ENCODE measurements around the gene TMEM51. TPM values are rescaled to one million over a fixed set of nuclear protein-coding genes. Genes with fewer than 3 reads are reported as not detected.
A peak's percentile ranks its signal among the peaks of the same experiment; 100 is the strongest.

TMEM51 gene
- total RNA-seq, 1 donor from 2014 or later, result 2.4 TPM

DNA sequence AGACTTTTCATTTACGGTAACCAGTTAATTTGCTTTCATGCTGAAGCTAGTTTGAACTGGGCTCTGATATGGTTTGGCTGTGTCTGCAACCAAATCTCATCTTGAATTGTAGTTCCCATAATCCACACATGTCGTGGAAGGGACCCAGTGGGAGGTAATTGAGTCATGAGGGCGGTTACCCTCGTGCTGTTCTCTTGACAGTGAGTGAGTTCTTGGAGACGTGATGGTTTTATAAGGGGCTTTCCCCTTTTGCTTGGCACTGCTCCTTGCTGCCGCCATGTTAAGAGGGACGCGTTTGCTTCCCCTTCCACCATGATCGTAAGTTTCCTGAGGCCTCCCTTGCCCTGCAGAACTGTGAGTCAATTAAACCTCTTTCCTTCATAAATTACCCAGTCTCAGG lies 83.2 kb downstream of the TMEM51 start:
- ATAC-seq (no peak), DNase-seq (ENCODE audit: low spot score) (no peak)

DNA sequence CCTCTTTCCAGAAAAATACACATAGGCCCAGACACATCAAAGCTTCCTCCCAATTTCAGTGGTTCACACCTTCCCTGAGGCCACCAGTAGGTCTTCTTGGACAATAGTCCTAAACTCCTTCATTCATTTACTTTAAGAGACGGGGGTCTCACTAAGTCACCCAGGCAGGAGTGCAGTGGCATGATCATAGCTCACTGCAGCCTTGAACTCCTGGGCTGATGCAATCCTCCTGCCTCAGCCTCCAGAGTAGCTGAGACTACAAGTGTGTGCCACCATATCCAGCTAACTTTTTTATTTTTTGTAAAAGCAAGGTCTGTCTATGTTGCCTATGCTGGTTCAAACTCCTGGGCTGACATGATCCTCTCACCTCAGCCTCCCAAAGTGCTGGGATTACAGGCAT lies 85.2 kb downstream of the TMEM51 start:
- DNase-seq (ENCODE audit: low spot score) (no peak), ATAC-seq (no peak)

GRCh38 chr1:15242766-15243165 lies 89.2 kb downstream of the TMEM51 start:
- ATAC-seq (no peak), DNase-seq (ENCODE audit: low spot score) (no peak)

DNA sequence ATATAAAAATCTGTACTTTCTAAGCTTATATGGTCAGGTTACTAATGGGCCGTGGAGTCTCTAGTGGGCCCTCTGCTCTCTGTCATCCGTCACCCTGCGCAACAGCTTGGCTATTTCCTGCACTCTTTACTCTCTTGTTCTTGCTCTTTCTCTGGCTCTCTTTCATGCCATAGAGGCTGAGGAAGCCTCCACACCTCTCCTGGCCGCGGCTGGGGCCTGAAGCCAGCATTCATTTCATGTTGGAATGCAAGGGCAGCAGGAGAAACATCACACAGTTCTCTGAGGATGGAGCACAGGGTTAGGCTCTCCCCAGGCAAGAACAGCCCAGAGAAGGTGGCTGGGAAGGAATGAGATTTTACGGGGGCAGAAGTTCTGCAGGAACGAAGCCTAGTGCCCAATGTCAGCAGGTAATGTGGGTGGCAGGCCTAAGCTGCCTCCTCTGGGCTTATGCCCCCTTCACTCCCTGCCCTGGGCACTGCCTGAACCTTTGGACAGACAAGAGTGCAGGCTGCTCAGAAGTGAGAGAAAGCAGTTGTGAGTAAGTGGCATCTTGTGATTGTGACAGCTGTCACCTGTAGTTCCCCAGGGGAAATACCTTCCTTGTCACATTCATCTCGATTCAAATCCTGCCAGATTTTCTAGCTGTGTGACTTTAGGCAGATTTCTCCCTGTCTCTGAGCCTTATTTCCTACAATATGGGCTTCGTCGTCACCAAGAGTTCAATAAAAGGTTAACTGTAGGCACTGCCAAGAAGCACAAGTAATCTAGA lies 89.9 kb downstream of the TMEM51 start:
- DNase-seq (ENCODE audit: low spot score) (no peak), ATAC-seq (no peak)

DNA sequence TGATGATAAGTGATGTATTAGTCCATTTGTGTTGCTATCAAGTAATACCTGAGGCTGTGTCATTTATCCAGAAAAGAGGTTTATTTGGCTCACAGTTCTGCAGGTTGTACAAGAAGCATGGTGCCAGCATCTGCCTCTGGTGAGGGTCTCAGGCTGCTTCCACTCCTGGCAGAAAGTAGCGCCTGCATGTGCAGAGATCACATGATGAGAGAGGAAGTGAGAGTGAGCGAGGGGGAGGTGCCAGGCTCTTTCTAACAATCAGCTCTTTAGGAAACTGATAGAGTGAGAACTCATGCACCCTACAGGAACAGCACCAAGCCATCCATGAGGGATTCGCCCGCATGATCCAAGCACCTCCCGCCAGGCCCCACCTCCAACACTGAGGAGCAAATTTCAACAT lies 91.3 kb downstream of the TMEM51 start:
- no peak for DNase-seq (ENCODE audit: low spot score)
- no peak for ATAC-seq

- no peak for ATAC-seq
- no peak for DNase-seq (ENCODE audit: low spot score)
Measured at GRCh38 chr1:15245593-15246360, 92.2 kb downstream of the TMEM51 start.

GRCh38 chr1:15246960-15247614 lies 93.5 kb downstream of the TMEM51 start, which contains the start of gene FHAD1:
TSS of gene FHAD1 (plus strand) at chr1:15247223. CDS start at chr1:15251785, 4,562 bp downstream.
- ATAC-seq, result peak; percentile 47
- DNase-seq (ENCODE audit: low spot score), result no peak

DNA sequence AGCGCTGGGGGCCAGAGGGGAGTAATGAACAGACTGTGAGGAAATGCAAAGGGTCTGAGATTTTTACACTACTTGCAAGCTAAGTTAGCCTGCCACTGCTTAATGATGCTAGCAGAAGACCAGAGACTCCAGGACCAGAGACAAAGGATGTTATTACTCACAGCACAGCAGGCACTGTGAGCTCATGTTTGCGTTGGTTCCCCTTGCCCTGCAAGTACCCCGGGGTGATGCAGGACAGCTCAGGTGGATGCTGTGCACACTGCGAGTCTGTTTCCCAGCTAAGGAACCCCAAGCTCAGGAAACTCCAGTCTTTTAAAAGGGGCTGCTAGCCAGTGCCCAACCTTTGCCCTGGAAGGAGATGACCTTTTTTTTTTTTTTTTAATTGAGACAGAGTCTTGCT lies 94.7 kb downstream of the TMEM51 start:
- ATAC-seq (no peak), DNase-seq (ENCODE audit: low spot score) (no peak)

DNA sequence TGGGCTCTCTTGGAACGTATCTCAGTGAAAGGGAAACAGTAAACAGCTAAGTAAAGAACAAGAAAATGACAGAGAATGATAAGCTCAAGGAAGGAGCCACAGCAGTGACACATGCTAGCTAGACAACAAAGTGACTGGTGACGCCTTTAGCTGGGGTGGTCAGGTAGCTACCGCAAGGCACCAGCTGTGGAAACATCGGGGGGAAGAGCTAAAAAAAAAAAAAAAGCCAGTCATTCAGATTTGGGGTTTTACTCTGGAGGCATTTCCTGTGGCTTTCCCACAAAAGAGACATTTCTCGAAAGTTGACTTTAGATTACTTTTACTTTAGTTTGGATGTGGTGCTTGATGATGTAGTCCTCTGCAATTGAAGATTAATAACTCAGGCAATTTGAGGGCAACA lies 95.5 kb downstream of the TMEM51 start:
- DNase-seq (ENCODE audit: low spot score), result no peak
- no peak for ATAC-seq

DNA sequence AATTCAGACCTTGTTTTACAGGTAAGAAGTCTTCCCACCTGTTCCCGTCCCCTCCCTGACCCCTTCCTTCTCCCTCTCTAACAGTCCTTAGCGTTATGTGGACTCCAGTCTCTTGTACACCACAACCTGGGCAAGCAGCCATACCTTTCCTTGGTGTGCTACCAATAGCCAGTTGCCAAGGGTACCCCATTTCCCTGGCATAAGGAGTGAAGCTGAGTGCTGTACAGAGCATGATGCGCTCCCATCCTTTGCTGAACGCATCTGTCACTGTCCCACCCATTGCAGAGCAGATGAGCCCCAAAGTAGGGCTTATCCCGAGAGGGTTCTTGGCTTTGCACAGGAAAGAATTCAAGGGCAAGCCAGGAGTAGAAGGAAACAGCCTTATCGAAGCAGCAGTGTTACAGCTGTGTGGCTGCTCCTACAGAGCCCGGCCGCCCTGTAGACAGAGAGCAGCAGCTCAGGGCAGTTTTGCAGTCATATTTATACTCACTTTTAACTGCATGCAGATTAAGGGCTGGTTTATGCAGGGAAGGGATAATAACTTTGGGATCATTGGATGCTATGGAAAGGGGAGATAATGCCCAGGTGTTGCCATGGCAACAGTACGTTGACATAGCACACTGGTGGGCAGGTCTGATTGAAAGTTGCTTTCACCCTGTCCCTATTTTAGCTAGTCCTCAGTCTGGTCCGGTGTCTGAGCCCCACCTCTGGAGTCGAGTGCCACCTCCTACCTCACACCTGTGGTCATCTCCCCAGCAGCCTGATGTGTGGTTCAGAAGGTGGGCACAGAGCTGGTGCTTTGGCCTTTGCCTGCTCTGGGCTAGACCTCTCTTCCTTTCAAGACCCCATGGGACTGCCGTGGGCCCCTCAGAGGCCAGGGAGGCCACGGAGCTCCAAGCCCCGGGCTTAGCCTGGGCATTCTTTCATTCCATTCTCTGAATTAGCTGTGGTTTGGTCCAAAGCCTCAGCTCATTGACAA lies 98.6 kb downstream of the TMEM51 start:
- ATAC-seq, result no peak
- no peak for DNase-seq (ENCODE audit: low spot score)

DNA sequence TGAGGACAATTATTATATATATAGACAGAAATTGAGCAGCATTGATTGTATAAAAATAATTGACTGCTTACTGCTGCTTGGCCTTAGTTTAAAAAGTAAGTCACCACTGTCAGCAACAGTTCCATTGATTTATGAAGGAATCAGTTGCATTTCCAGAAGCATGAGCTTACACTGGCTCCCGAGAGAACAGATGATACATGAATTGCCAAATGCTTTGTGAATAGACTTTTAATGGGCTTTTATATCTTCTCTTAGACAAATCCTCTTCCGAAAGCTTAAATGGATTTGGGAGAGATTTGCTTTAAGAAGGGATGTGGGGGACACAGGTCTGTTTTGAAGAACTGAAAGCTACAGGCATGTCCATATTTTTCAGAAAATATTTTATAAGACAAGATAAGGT lies 101.0 kb downstream of the TMEM51 start:
- DNase-seq (ENCODE audit: low spot score) (no peak), ATAC-seq (no peak)

DNA sequence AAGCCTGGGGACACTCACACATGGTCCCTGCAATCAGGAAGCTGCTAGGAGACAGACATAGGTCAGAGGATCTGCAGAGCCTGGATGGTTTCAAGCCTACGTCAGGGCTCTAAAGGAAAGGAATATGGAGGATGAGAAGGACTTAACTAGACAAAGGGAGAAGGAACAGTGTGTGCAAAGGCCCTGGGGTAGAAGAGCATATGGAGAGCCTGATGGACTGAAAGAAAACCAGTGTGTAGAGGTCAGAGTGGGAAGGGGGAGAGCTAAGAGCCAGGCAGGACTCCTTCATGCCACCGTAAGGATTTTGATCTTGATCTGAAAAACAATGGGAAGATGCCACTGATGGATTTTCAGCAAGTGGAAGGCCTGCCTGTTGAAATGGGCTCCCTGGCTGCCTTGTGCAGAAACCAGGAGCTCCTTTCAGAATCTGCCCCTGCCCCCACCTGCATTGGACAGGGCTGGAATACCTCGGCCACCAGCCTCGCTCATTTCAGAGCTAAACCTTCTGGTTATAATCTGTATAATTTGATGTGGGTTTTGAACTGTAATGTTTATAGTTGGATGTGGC lies 102.1 kb downstream of the TMEM51 start:
- no peak for DNase-seq (ENCODE audit: low spot score)
- peak; percentile 42 for ATAC-seq

GRCh38 chr1:15256584-15256983 lies 103.0 kb downstream of the TMEM51 start:
- ATAC-seq, result no peak
- DNase-seq (ENCODE audit: low spot score), result no peak

- no peak for DNase-seq (ENCODE audit: low spot score)
- ATAC-seq, result no peak
Measured at GRCh38 chr1:15257309-15257708, 103.8 kb downstream of the TMEM51 start.

DNA sequence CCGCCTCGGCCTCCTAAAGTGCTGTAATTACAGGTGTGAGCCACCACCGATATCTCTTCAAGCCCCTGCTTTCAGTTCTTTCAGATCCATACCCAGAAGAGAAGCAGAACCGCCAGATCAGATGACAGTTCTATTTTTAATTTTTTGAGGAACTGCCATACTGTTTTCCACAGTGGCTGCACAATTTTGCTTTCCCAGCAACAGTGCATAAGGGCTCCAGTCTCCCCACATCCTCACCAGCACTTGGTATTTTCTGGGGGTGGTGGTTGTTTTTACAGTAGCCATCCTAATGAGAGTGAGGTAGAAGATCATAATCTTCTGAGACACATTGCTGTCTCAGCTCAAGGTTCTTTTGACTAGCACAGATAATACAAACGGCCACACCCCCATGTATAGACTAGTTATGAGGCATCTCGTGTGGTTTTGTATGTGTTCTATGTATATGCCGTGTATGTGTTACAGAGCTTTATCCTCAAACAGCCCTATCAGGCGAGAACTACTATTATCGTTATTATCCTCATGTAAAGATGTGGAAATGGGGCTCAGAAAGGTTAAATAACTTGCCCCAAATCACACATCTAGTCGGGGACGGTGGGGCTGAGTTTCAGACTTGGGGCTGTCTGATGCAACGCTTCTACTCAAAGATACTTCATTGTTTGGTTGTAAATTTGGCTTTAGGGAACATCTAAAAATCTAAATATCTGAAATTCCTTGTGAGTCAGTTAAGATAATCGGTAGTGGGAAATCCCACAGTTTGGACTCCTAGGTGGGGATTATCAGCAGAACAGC lies 105.5 kb downstream of the TMEM51 start:
- peak; percentile 18 for ATAC-seq
- no peak for DNase-seq (ENCODE audit: low spot score)

DNA sequence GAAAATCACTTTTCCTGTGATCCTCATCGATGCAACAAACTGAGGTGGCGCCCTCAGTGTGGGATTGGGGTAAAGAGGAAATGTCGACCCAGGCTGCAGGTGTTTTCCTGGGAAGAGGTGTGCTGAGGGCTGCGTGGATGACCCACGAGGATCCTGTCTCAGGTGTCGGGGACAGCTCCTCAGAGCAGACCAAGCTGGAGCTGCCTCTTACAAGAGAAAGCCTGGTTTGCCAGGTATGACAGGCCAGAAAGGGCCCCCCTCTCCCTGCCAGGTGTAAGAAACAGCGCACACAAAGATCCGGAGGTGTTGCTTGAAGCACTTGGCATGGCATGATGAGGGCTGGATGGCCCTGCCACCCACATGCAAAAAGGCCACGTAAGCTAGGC lies 106.1 kb downstream of the TMEM51 start:
- ATAC-seq (no peak), DNase-seq (ENCODE audit: low spot score) (no peak)

GRCh38 chr1:15260418-15261154 lies 107.0 kb downstream of the TMEM51 start:
- no peak for ATAC-seq

GRCh38 chr1:15261155-15262002 lies 107.8 kb downstream of the TMEM51 start:
- ATAC-seq, result peak; percentile 61
- DNase-seq (ENCODE audit: low spot score), result no peak

More at GRCh38 chr1:15260418-15261154, 107.0 kb downstream of the TMEM51 start:
- no peak for DNase-seq (ENCODE audit: low spot score)
